ENCODE data around the gene PAEP. TPM values are rescaled to one million over a fixed set of nuclear protein-coding genes. Genes with fewer than 3 reads are reported as not detected.

Gene PAEP
- total and polyA plus RNA-seq, 12 donors, result not detected

- DNase-seq (no peak), ATAC-seq (no peak)
- TF ChIP-seq CTCF (IDR thresholded peaks at IDR 0.05), result no peak
- Histone ChIP-seq H3K9me3 (peaks cover 0 to 18% (median 10%) of the 10 kb centered on the region in 11 donors), H3K4me1 (no peaks in the 10 kb centered on the region), H3K27ac (no peak overlapping the region), H3K4me3 (no peak overlapping the region), H3K36me3 (no peaks in the 10 kb centered on the region), H3K27me3 (peaks cover 0 to 31% (median 21%) of the 10 kb centered on the region in 7 donors)
- WGBS, 2 donors, result 64 to 71% methylated on average over 10 of the region's 10 CpGs
- intact Hi-C loops (cut with DNase I), result no loop called here
These were observed 5.0 kb downstream of the PAEP start for GRCh38 chr9:135566552-135566951.

- ATAC-seq, result no peak
- peaks cover 0 to 28% (median 21%) of the 10 kb centered on the region in 7 donors for H3K27me3 ChIP-seq
- H3K36me3 ChIP-seq, result no peaks in the 10 kb centered on the region
- intact Hi-C loops (cut with DNase I), result no loop called here
- H3K27ac ChIP-seq, result no peak overlapping the region
- peaks cover 0 to 18% (median 10%) of the 10 kb centered on the region in 11 donors for H3K9me3 ChIP-seq
- TF ChIP-seq CTCF (IDR thresholded peaks at IDR 0.05), result no peak
- H3K4me1 ChIP-seq, result no peaks in the 10 kb centered on the region
- H3K4me3 ChIP-seq, result no peak overlapping the region
- DNase-seq, result no peak
- 62 to 65% methylated on average over 9 of the region's 9 CpGs for WGBS, 2 donors
These were observed 5.8 kb downstream of the PAEP start for GRCh38 chr9:135567311-135567710.

- DNase-seq (no peak), ATAC-seq (no peak)
- Histone ChIP-seq H3K36me3 (no peaks in the 10 kb centered on the region), H3K27me3 (peaks cover 0 to 28% (median 21%) of the 10 kb centered on the region in 7 donors), H3K4me3 (no peak overlapping the region), H3K4me1 (no peaks in the 10 kb centered on the region), H3K9me3 (peaks cover 0 to 18% (median 10%) of the 10 kb centered on the region in 11 donors), H3K27ac (no peak overlapping the region)
- intact Hi-C loops (cut with DNase I), result no loop called here
- TF ChIP-seq CTCF (IDR thresholded peaks at IDR 0.05), result no peak
- 94 to 98% methylated on average over 6 of the region's 6 CpGs for WGBS, 2 donors
These were observed 6.5 kb downstream of the PAEP start for GRCh38 chr9:135568026-135568425.

GRCh38 chr9:135570456-135570855 is 8.9 kb downstream of the PAEP start:
- WGBS, 2 donors, result 43 to 48% methylated on average over 3 of the region's 3 CpGs
- H3K4me3 ChIP-seq, result no peak overlapping the region
- intact Hi-C loops (cut with DNase I), result no loop called here
- ATAC-seq, result no peak
- H3K27me3 ChIP-seq, result peaks cover 0 to 33% (median 17%) of the 10 kb centered on the region in 7 donors
- peaks cover 0 to 18% (median 10%) of the 10 kb centered on the region in 11 donors for H3K9me3 ChIP-seq
- DNase-seq, result no peak
- no peak for TF ChIP-seq CTCF (IDR thresholded peaks at IDR 0.05)
- H3K4me1 ChIP-seq, result no peaks in the 10 kb centered on the region
- H3K36me3 ChIP-seq, result no peaks in the 10 kb centered on the region
- no peak overlapping the region for H3K27ac ChIP-seq
